ENCODE results near the gene ZNF500. TPM values are rescaled to one million over a fixed set of nuclear protein-coding genes. Genes with fewer than 3 reads are reported as not detected.
"Not testable (repeated sequence)": the region's sequence is repeated elsewhere in the genome, so short reads cannot be mapped to it uniquely, and the experiment has no call there.

Gene ZNF500
- total RNA-seq, 1 donor = 27.5 TPM

DNA sequence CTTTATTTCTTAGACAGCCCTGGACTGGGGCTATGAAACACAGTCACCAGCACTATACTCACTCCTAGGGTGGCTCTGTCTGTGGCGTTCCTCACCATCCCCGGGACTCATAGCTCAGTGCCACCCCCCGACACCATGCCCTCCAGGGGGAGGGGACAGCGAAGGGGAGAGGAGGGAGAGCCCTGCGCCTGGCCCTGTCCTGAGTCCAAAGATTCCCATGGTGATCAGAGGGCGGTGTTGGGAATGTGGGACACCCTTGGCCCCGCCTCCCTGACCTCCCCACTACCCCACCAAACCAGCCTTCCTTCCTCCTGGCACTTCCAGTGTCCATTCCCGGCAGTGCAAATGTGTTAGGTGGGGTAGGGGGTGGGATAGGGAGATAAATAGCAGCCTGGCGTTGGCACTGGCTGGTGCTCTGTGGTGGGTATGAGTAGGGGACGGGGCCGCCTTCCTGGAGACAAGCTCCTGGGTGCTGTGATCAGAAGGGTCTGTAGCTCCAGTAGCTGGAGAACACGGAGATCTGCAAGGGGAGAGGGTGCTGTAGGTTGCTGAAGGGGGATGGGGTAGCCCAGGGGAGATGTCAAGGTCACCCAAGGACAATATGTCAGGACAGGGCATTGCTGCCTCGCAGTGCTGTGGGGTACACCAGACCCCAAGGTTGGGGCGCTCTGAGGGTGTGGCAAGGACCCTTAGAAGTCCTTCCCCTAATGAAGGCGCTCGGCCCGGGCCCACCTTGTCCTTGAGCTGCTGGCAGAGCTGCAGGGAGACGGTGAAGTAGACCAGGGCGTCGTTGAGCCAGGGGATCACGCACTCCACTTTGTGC lies 30.2 kb upstream of the ZNF500 start:
- DNase-seq (ENCODE audit: low read depth in 2 of 3, low spot score in 2 of 3) = no peak

DNA sequence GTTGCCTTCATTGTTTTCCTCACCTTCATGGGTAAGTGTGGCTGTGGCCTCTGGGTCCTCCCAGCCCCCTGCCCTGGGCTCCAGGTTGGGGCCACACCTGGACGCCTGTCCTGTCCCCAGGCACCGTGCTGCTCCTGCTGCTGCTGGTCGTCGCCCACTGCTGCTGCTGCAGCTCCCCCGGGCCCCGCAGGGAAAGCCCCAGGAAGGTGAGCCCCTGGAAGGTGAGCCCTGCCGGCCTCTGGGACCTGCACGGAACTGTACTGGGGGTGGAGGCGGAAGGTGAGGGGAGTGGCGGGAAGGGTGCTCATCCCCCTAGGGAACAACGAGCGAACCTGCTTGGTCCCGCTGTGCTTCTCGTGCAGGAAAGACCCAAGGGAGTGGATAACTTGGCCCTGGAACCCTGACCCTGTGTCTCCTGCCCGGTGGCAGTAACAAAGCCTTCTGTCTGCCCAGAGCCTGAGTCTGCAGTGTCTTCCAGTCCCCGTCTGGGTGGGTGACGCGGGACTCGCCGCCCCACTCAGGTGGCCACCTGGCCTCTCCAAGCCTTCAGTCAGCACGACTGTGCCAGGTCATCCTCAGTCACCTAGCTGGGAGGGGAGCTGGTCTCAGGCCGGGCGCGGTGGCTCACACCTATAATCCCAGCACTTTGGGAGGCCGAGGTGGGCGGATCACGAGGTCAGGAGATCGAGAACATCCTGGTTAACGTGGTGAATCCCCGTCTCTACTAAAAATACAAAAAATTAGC lies 29.0 kb upstream of the ZNF500 start:
- no peak for DNase-seq (ENCODE audit: low read depth in 2 of 3, low spot score in 2 of 3)

DNA sequence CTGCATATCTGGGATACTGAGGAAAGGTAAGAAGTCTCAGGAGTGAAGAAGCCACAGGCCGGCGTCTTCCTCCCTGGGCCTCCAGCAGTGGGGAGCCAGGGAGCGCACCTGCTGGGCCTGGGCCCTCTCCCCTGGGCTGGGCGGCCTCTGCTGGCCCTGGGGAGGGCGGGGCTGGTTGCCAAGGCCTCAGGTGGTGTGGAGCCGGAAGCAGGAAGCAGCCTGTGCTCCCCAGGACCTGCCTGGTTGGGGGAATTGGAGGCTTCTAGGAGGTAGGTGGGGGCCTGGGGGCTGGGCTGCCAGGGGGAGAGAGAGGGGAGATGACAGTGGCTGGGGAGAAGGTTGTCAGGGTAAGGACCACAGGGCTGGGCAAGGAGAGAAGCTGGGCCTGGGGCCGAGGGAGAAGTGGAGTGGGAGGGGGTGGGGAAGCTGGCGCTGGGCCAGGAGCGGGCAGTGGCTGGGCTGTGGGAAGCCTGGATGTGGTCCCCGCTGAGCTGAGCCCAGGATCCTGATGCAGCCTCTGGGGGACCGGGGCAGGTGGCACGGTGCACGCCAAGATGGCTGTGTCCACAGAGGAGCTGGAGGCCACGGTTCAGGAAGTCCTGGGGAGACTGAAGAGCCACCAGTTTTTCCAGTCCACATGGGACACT lies 28.3 kb upstream of the ZNF500 start, which contains the start of gene SMIM22:
Gene SMIM22, plus strand, starts transcription at position 189 of the 647 bp plus-strand sequence. Its CDS starts 366 bp downstream, at position 555.
- no peak for DNase-seq (ENCODE audit: low read depth in 2 of 3, low spot score in 2 of 3)

DNA sequence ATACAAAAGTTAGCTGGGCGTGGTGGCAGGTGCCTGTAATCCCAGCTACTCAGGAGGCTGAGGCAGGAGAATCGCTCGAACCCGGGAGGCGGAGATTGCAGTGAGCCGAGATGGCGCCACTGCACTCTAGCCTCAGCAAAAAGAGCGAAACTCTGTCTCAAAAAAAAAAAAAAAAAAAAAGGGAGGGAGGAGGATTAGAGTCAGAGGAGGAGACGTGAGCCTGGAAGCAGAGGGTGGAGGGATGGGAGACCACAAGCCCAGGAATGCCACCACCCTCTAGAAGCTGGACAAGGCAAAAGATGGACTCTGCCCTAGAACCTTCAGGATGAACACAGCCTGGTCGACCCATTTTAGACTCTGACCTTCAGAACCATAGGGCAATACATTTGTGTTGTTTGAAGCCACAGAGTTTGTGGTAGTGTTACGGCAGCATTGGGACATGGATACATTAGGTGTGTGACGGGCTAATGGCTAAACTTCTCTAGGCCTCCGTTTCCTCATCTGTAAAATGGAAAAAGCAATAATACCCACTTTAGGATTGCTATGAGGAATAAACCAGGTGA lies 26.1 kb upstream of the ZNF500 start:
- DNase-seq (ENCODE audit: low read depth in 2 of 3, low spot score in 2 of 3) = no peak

DNA sequence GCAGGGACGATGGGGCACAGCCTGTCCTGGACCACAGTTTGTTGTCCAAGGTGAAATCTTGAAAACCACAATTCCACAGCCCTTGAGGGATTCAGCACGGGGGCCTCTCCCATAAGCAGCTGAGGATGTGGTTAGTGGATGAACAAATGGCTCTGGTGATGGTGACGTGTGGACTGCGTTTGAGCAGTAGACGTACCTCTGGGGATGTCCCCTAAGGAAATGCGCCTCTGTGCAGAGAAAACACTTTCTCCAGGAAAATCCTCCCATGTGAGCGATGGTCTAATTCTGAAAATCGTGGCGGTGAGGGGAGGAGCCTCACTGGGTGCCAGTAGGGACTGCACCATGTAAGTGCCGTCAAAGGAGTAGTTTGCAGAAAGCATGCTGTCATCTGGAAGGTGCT lies 23.9 kb upstream of the ZNF500 start:
- DNase-seq (ENCODE audit: low read depth in 2 of 3, low spot score in 2 of 3) = no peak

DNA sequence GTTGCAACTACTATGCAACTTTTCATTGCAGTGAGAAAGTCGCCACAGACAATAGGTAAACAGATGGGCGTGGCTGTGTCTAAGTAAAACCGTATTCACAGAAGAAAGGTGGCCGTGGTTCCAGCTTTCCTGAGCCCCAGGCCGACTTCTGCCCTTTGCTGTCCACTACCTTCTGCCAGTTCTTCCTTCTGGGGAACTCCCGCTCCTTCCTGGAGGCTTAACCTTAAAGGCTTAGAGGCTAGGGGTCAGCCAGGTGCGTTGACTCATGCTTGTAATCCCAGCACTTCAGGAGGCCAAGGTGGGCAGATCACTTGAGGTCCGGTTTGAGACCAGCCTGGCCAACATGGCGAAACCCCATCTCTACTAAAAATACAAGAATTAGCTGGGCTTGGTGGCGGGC lies 23.3 kb upstream of the ZNF500 start:
- DNase-seq (ENCODE audit: low read depth in 2 of 3, low spot score in 2 of 3) = no peak

DNA sequence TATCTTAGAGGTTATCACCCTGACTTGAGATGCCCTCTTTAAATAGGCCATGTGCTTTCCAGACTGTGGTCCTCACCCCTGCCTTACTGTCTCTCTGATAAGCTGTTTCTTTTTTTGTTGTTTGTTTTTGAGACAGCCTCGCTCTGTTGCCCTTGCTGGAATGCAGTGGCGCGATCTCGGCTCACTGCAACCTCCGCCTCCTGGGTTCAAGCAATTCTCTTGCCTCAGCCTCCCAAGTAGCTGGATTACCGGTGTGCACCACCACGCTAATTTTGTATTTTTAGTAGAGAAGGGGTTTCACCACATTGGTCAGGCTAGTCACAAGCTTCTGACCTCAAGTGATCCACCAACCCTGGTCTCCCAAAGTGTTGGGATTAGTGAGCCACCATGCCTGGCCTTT lies 21.9 kb upstream of the ZNF500 start:
- no peak for DNase-seq (ENCODE audit: low read depth in 2 of 3, low spot score in 2 of 3)

DNA sequence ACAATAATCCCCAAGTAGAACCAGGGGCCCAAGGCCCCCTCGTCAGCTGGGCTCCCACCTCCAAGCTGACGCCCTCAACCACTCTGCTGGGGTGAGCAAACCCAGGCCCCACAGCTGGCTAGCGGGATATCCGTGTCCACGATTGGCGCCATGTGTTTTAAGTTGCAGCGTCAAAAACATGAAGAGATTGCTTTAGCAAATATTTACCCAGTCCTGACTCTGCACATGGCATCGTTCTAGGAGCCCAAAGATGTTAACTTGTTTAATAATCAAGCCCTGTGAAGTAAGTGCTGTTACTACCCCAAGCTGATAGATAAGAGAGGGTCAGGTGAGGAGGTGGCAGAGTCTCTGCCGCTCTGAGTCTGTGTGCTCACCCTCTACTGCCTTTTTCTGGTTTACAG lies 21.5 kb upstream of the ZNF500 start:
- no peak for DNase-seq (ENCODE audit: low read depth in 2 of 3, low spot score in 2 of 3)

DNA sequence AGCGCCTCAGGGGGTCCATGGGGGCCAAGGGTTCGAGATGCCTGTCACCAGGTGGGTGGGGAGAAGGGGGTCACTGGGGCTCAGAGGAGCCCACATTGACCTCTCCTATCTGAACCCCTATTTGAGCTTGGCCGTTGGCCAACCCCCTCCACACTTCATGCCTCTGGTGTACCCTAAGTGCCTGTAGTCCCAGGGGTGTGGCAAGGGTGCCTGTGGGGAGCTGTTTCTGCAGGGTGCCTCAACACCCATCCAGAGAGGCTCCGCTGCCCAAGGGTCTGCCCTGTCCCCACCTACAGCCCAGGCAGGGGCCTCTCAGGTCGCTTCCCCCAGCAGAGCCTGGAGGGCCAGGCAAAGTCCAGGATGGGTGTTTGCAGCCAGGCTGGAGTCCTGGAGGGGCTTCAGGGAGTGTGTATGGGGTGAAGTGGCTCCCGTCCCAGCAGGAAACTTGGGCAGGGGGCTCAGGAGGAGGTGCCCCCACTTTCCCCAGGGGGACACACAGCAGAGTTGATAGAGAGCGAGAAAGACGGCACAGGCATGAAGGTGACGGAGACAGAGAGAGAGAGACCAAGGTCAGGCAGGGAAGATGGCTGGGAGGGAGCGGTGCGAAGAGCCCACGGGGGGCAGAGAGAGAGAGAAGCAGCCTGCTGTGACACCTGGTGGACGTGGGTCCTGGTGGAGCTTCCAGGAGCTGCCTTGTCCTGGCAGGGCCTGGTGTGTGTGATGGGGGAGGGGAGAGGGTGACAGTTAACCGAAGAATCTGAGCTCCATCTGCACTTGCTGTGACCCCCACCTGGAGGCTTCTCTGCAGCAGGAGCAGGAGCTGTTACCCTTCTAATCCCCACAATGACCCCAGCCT lies 20.9 kb upstream of the ZNF500 start, which contains the start of gene SEPTIN12:
Gene SEPTIN12, minus strand, starts transcription at position 719 of the 856 bp plus-strand sequence. Its CDS starts 700 bp downstream, at position 19.
- DNase-seq (ENCODE audit: low read depth in 2 of 3, low spot score in 2 of 3) = no peak

DNA sequence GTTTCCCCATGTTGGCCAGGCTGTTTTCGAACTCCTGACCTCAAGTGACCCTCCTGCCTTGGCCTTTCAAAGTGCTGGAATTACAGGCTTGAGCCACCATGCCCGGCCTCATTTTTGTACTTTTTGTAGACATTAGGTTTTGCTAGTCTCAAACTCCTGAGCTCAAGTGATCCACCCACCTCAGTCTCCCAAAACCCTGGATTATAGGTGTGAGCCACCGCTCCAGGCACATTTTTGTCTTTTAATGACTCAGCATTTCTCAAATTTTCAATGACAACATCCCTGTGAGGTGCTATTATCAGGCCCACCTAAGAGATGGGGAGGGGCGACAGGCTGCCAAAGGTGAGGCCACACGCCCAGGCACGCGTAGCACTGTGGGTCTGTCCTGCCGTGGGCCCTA lies 20.1 kb upstream of the ZNF500 start:
- no peak for DNase-seq (ENCODE audit: low read depth in 2 of 3, low spot score in 2 of 3)

DNA sequence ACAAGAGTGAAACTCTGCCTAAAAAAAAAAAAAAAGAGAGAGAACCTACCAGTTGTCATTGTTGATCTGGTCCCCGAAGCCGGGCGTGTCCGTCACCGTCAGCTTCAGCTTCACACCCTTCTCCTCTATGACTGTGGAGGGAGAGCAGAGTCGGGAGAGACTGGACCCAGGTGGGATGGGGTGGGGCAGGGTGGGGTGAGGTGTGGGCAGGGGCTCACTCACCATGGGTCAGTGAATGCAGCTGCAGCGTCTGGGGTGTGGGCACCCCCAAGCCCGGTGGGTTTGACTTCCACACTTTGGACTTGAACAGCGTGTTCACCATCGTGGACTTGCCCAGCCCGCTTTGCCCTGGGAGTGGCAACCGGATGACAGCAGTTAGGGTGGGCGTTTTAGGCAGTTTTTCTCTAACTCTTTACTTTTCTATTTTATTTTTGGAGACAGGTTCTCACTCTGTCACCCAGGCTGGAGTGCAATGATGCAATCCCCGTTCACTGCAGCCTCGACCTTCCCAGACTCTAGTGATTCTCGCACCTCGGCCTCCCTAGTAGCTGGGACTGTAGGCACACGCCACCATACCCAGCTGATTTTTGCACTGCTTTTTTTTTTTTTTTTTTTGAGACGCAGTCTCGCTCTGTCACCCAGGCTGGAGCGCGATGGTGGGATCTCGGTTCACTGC lies 18.9 kb upstream of the ZNF500 start:
- no peak for DNase-seq (ENCODE audit: low read depth in 2 of 3, low spot score in 2 of 3)

DNA sequence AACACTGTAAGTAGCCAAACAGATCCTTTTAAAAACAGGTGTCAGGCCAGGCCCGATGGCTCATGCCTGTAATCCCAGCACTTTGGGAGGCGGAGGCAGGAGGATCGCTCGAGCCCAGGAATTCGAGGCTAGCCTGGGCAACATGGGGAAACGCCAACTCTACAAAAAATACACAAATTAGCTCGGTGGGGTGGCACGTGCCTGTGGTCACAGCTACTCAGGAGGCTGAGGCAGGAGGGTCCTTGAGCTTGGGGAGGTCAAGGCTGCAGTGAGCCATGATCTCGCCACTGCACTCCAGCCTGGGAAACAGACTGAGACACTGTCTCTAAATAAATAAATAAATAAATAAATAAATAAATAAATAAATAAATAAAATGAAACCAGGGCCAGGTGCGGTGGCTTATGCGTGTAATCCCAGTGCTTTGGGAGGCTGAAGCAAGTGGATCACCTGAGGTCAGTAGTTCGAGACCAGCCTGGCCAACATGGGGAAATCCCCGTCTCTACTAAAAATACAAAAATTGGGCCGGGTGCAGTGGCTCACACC lies 17.6 kb upstream of the ZNF500 start:
- DNase-seq (ENCODE audit: low read depth in 2 of 3, low spot score in 2 of 3) = not testable (repeated sequence)

DNA sequence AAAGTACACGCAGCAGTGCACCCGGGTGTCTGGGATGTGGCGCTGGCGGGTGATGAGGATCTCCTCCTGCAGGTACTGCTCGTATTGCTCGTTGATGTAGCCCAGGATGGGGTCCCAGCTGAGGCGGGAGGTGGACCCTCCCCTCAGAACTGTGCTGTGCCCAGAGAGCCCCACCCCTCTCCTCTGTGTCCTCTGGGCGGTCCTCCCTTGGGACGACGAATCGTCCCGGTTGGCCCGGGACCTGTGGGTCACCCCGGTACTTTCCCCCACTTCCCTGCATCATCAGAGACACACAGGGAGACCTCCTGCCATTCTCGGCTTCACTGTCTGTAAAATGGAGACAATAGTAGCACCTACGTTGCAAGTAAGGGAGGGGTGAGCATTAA lies 17.0 kb upstream of the ZNF500 start:
- DNase-seq (ENCODE audit: low read depth in 2 of 3, low spot score in 2 of 3) = no peak

DNA sequence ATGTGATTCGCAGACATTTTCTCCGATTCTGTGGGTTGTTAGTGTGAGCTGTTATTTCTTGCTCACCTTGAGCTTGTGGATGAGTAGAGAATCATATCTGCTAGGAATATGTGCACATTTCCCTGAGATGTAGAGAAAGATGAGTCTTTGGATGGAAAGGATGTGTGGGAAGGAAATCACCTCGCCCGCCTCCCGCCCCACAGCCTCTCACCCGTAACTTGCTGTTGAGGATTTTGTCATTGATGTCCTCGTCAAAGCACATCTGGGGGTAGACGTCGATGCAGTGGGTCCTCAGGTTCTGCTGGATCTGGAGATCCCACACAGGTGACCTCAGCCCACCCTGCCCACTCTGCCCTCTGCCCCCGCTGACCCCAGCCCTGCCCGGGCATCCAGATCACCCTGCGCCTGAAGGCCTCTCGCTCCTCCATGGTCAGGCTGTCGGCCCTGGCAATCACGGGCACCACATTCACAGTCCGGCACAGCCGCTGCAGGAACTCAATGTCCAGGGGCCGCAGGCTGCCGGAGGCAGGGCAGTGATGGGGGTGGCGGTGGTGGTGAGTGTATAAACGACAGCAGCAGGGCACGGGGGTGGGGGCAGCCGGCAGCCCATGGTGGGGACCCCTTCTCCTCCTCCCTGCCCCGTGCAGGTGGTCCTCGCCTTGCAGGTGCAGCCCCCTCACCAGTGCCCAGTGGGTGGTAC lies 16.4 kb upstream of the ZNF500 start:
- no peak for DNase-seq (ENCODE audit: low read depth in 2 of 3, low spot score in 2 of 3)

DNA sequence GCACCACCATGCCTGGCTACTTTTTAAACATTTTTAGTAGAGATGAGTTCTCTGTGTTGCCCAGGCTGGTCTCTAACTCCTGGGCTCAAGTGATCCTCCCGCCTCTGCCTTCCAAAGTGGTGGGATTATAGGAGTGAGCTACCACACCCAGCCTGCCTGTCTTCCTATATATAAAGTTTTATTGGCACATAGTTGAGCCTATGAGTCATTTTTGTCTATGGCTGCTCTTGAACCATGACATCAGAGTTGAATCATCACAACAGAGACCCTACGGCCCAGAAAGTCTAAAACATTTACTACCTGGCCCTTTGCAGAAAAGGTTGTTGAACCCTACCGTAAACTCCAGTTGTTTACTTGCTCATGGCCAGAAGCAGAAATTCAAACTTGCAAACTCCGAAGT lies 13.3 kb upstream of the ZNF500 start:
- DNase-seq (ENCODE audit: low read depth in 2 of 3, low spot score in 2 of 3) = no peak

DNA sequence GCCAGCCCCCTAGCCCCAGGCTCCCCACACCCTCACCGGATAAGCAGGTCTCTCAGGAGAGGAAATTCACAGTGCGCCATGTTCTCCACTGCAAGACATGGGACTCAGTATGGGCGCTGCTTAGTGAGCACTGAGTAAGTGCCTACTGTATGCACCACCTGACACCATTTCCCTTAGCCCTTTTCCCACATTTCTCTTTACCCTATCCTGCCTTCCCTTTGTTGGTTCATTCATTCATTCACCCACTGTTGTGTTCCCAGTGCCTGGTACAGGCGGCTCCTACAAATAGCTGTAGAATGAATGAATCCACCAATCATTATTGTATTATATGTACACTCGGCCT lies 11.1 kb upstream of the ZNF500 start:
- no peak for DNase-seq (ENCODE audit: low read depth in 2 of 3, low spot score in 2 of 3)

DNA sequence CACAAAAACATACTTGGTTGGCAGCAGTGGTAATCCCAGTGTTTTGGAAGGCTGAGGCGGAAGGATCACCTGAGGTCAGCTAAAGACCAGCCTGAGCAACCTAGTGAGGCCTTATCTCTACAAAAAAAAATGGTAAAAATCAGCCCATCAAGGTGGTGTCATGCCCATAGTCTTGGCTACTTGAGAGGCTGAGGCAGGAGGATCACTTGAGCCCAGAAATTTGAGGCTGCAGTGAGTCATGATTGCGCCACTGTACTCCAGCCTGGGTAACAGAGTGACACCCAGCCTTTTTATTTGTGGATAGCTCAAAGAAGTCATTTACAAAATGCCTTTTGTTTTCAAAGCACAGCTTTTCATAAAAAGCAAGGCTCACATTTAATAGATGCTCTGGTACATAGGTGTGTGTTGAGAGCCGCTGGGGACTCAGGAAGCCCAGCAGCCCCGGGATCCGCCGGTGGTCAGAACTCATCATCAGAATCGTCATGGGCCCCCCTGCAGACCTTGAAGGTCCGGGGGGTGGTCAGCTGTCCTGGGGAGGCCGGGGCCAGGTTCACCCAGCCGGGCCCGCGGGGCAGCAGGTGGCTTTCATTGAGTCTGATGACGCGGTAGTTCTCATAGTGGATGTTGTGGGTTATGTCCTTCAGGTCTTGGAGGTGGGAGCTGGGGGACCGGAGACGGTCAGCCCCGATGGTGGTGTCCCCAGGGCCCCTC lies 10.5 kb upstream of the ZNF500 start:
- DNase-seq (ENCODE audit: low read depth in 2 of 3, low spot score in 2 of 3) = no peak

DNA sequence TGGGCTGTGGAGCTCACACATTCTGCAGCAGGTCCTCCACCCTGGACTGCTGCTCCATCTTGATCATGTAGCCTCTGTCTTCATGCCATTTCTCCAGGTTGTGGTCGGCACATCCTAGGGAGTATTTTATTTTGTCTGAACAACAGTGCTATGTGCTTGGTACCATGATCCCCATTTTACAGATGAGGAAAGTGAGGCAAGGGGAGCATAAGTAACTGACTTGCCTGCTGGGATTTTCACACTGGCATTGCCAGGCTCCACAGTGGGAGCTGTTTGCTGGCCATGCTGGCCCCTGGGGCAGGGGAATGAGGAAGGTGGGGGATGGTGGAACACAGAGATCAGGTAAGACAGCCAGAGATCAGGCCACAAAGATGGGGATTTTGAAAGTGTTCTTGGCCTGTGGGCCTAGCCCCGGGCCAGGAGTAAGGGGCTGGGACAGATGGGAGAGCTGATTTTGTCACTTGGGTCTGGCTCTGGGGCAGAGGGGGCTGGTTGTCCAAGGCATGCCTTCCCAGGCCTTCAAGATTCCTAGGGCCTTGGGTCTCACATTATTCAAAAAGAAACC lies 9.3 kb upstream of the ZNF500 start:
- no peak for DNase-seq (ENCODE audit: low read depth in 2 of 3, low spot score in 2 of 3)

Data from hematopoietic multipotent progenitor cell (in vitro differentiated cells).